Globus pallidus (tissue), 1 donor: ENCODE measurements around the gene MPHOSPH8.
"Not testable (repeated sequence)": the region's sequence is repeated elsewhere in the genome, so short reads cannot be mapped to it uniquely, and the experiment has no call there.

Source experiments
- DNase-seq: peaks from one replicate; pipeline ENCODE4 v3.0.0-alpha.2; 2015; ENCODE audit warnings: low spot score

MPHOSPH8 gene

DNA sequence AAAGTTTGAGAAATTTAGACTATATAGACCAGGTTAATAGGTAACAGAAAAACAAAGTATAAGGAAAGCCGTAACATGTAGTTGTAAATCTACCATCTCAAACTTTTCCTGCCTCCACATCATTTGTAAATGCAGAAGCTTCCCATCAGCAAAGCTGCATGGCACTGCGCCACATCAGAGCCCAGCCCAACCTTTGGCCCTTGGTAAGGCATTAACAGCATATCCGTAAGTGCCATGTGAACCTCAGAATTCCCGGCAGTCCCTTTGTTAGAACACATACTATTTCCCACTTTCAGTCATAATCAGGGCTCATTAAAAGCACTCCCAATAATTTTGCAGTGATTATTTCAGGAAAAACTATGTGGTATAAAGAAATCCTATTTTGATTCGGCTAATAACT lies 51.6 kb downstream of the MPHOSPH8 start:
- DNase-seq: no peak

DNA sequence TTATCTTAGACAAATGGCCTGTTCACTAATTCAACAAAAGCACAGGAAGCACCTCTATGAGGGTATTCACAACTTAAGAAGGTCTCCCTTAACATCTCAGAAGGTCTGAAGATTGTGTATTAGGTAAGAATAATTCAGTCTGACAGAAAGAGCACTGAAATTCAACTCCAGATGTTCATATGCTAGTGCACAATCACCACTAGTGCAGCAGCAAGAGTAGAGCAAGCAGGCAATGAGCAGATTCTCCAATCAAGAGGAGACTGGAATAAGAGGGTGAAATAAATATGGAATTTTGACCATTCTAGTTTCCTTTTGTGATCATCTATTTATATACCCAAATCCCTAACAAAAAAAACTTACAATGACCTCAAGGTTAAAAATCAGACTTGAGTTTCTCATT lies 52.0 kb downstream of the MPHOSPH8 start:
- DNase-seq: no peak

- DNase-seq: not testable (repeated sequence)
Measured at GRCh38 chr13:19691447-19691846, 58.0 kb downstream of the MPHOSPH8 start.

GRCh38 chr13:19695428-19695827 lies 62.0 kb downstream of the MPHOSPH8 start:
- no peak for DNase-seq

DNA sequence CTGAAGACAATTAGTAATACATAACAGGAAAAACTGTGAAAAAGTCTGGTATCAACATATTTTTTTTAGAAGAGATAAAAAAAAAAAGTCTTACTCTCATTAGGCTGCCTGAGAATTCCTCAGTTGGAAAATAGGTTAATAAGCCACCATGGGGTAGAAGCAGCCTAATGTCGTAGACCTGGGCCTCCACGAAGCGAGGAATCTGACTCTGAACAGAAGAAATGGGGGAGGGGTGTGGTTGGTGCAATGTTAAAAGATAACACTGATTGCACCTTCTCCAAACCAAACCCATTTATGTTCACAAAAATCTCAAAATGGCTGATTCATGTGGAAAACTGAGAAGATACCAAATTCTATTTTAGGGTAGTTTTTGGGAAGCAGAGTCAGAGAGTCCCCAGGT lies 62.4 kb downstream of the MPHOSPH8 start:
- no peak for DNase-seq

DNA sequence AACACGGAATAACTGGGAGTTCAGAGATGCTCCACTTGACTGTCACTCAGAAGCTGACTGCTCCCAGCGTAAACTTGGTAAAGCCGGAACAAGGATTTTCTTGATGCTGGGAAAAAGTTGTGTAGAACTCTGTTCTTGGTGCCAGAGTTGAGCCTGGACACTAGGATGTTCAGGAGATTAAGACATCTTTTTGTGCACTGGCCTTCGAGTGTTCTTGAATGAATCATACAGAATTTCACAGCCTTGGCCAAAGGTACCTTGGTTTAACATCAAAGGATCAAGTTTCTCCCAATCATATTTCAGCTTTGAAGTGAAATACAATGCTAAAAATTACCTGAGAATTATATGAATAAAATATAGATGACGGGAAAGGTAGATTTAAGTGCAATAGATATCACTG lies 67.5 kb downstream of the MPHOSPH8 start:
- not testable (repeated sequence) for DNase-seq

GRCh38 chr13:19701619-19702018 lies 68.2 kb downstream of the MPHOSPH8 start:
- DNase-seq: not testable (repeated sequence)

DNA sequence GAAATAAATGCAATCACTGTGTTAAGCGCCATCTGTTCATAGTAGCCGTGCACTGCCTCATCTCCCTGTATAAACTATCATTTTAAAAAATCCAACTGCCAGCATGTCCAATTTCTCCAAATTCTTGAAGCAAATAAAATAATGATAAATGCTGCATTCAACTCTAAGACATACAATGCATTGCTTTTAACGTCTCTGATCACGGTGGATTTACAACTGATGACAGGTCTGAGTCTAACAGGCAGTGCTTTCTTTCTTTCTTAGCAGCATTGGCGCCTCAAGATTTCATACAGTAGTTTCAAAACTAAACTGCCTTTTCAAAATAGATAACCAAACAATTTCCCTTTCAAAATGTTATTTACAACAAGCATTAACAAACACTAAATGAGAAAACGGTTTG lies 70.8 kb downstream of the MPHOSPH8 start:
- DNase-seq: not testable (repeated sequence)

DNA sequence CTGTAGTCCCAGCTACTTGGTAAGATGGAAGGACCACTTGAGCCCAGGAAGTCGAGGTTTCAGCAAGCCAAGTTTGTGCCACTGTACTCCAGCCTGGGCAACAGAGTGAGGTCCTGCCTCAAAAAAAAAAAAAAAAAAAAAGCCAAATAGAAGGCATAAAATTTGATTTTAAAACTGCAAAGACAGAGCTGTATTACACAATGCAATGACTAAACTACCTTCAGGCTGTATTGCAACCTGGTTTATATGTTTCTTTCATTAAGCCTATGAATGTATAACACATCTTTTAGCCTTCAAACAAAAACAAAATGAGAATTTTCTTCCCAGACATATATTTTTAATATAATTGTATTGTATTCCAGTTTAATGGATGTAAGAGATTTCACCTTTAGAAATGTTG lies 75.6 kb downstream of the MPHOSPH8 start:
- DNase-seq: not testable (repeated sequence)

DNA sequence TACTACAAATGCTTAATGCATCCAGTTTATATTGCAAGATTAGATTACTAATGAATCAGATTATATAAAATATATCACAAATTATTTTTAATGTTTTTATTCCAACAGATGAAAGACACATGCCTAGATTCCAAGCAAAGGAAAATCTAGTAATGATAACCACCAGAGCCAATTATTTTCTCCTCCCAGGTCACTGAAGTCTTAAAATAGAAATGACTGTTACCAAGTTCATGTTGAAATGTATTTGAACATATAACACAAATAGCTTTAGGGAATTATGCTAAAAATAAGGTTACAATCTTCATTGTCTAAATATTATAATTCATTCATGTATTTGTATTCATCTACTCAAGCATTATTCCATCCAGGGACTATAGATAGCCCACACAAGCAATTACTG lies 76.3 kb downstream of the MPHOSPH8 start:
- not testable (repeated sequence) for DNase-seq

DNA sequence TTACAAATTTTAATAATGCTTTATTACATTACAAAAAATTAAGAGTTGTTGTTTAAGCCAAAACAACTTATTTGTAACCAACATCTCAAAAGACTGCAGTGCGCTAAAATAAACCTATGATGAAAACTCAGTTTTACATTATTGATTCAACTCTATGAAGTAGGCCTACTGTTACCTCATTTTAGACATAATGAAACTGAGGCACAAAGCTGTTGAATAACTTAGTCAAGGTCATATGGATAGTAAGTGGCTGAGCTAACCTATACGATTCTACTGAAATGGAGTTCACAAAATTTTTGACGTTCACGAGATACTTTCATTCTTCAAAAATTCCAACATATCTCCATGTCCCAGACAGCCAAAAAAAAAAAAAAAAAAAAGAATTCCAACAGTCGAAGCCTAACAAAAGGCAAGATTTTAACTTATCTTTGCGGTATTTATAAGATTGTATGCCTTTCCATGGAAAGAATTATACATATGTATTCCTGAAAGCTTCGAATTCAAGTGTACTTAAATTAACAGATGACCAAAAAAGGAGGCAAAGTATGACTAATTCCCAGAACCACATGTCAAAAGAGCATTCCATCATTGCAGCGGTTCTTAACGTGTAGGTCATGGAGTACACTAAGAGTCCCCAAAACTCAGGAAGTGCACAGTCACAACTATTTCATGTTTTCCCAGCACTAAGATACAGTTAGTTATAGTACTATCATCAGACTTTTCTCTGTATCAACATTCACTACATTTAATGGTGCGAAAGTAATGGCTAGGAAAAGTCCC lies 79.9 kb downstream of the MPHOSPH8 start:
- DNase-seq: no peak

- DNase-seq: no peak
Measured at GRCh38 chr13:19720039-19720438, 86.6 kb downstream of the MPHOSPH8 start.
